GM23338 (cell line): ENCODE results near the gene NOL9. TPM values are rescaled to one million over a fixed set of nuclear protein-coding genes. Genes with fewer than 3 reads are reported as not detected.

Experiments used
- ATAC-seq: fragments of 200-7000 bp; cut with Tn5 transposase; 3 replicates; pipeline ENCODE4 v1.9.1; 2020
- DNase-seq: peaks from one replicate; pipeline ENCODE4 v3.0.0-alpha.2; 2015; ENCODE audit warnings: low spot score
- H2AFZ ChIP-seq: fragments of 200-600 bp; sonication (generic); 2 replicates; pipeline ENCODE4 v1.8.0; 2016; ENCODE audit warnings: antibody characterized with exemption, mild to moderate bottlenecking, moderate library complexity
- H3F3A ChIP-seq: fragments of 200-600 bp; sonication (generic); replicated peaks from 2 replicates; pipeline ENCODE4 v1.8.0; 2017; ENCODE audit warnings: antibody characterized with exemption, mixed run types, low read depth
- H3K27ac ChIP-seq: fragments of 200-600 bp; sonication (generic); 2 replicates; pipeline ENCODE4 v1.6.1; 2016; ENCODE audit warnings: low read depth
- H3K27me3 ChIP-seq: fragments of 200-600 bp; sonication (generic); 2 replicates; pipeline ENCODE4 v1.8.0; 2016; ENCODE audit warnings: mild to moderate bottlenecking, mixed run types, moderate library complexity; ENCODE audit not compliant: insufficient read depth
- H3K36me3 ChIP-seq: fragments of 200-600 bp; sonication (generic); 2 replicates; pipeline ENCODE4 v1.8.0; 2016; ENCODE audit warnings: mild to moderate bottlenecking; ENCODE audit not compliant: insufficient read depth
- H3K4me1 ChIP-seq: fragments of 200-600 bp; sonication (generic); 2 replicates; pipeline ENCODE4 v1.8.0; 2016; ENCODE audit warnings: mild to moderate bottlenecking, moderate library complexity; ENCODE audit not compliant: insufficient read depth
- H3K4me2 ChIP-seq: fragments of 200-600 bp; sonication (generic); 2 replicates; pipeline ENCODE4 v1.7.1; 2017; ENCODE audit warnings: mixed run types
- H3K4me3 ChIP-seq: fragments of 200-600 bp; sonication (generic); 2 replicates; pipeline ENCODE4 v1.6.1; 2016; ENCODE audit warnings: mixed run types
- H3K79me2 ChIP-seq: fragments of 200-600 bp; sonication (generic); replicated peaks from 2 replicates; pipeline ENCODE4 v1.8.0; 2017; ENCODE audit warnings: mild to moderate bottlenecking; ENCODE audit not compliant: insufficient read depth
- H3K9me2 ChIP-seq: fragments of 200-600 bp; sonication (generic); 2 replicates; pipeline ENCODE4 v1.8.0; 2017; ENCODE audit not compliant: insufficient read depth
- H4K20me1 ChIP-seq: fragments of 200-600 bp; sonication (generic); replicated peaks from 2 replicates; pipeline ENCODE4 v1.8.0; 2017; ENCODE audit warnings: mild to moderate bottlenecking; ENCODE audit not compliant: insufficient read depth
- H3K27ac Mint-ChIP-seq: 2 replicates; pipeline ENCODE4 v1.8.0; 2020; ENCODE audit warnings: inconsistent platforms, mild to moderate bottlenecking, moderate library complexity, mixed read lengths
- H3K27me3 Mint-ChIP-seq: 3 replicates; pipeline ENCODE4 v1.8.0; 2022; ENCODE audit warnings: low read depth, mild to moderate bottlenecking, moderate library complexity, mixed read lengths, inconsistent platforms; ENCODE audit not compliant: insufficient read depth, poor library complexity
- H3K36me3 Mint-ChIP-seq: 3 replicates; pipeline ENCODE4 v1.8.0; 2021; ENCODE audit warnings: low read depth, mild to moderate bottlenecking, inconsistent platforms, moderate library complexity, mixed read lengths
- H3K4me1 Mint-ChIP-seq: 3 replicates; pipeline ENCODE4 v1.8.0; 2020; ENCODE audit warnings: mild to moderate bottlenecking, inconsistent platforms, mixed read lengths
- H3K4me3 Mint-ChIP-seq: 3 replicates; pipeline ENCODE4 v1.8.0; 2021; ENCODE audit warnings: moderate library complexity, mild to moderate bottlenecking, inconsistent platforms, mixed read lengths
- H3K9me3 Mint-ChIP-seq: 3 replicates; pipeline ENCODE4 v1.8.0; 2020; ENCODE audit warnings: moderate library complexity, mild to moderate bottlenecking, inconsistent platforms, mixed read lengths
- CREB1 ChIP-seq: fragments of 250-450 bp; sonication (Bioruptor Pico); IDR thresholded peaks from 2 replicates; pipeline ENCODE4 v1.5.0; 2020; ENCODE audit warnings: low read depth, mild to moderate bottlenecking, moderate library complexity
- CTCF ChIP-seq, 2 experiments: fragments of 200-600 bp in 1 of 2; sonication (generic) in 1 of 2; conservative IDR thresholded peaks; 2 replicates each; pipeline versions ENCODE4 v1.5.1 to v1.6.1; 2016 to 2017; ENCODE audit warnings: antibody characterized with exemption in 2 of 2, low read depth in 2 of 2, mild to moderate bottlenecking in 2 of 2, moderate library complexity in 1 of 2
- ETS1 ChIP-seq: IDR thresholded peaks from 2 replicates; pipeline ENCODE4 v1.6.1; 2016; ENCODE audit warnings: antibody characterized with exemption
- EZH2phosphoT487 ChIP-seq: fragments of 200-600 bp; sonication (generic); IDR thresholded peaks from one replicate; pipeline ENCODE4 v1.8.1; 2018; ENCODE audit warnings: antibody characterized with exemption; ENCODE audit not compliant: unreplicated experiment
- POLR2AphosphoS5 ChIP-seq: IDR thresholded peaks from 2 replicates; pipeline ENCODE4 v1.6.1; 2016; ENCODE audit warnings: antibody characterized with exemption, low read depth
- REST ChIP-seq: IDR thresholded peaks from one replicate; pipeline ENCODE4 v1.6.1; 2018; ENCODE audit warnings: antibody characterized with exemption; ENCODE audit not compliant: unreplicated experiment
- ZNF114 ChIP-seq: fragments of 250-450 bp; sonication (Bioruptor Pico); IDR thresholded peaks from 2 replicates; pipeline ENCODE4 v1.5.0; 2020; ENCODE audit warnings: mild to moderate bottlenecking, moderate library complexity
- polyA plus RNA-seq: library from polyadenylated mRNA; unstranded; fragments of >200 nt; fragmentation: Nextera tagmentation; extraction: Ambion mirVana; gene quantifications from 2 replicates; pipeline ENCODE4 v1.2.1, GENCODE V29; 2016
- total RNA-seq: library from RNA; depleted of rRNA; stranded (reverse); fragments of >200 nt; shearing (Covaris generic); gene quantifications from 2 replicates; pipeline ENCODE4 v1.2.3, GENCODE V29; 2014

Gene NOL9
- total and polyA plus RNA-seq, 2 experiments from 2014 or later: 13.2 to 48.5 TPM

GRCh38 chr1:6509919-6510291 is 44.4 kb downstream of the NOL9 start (continued):
- TF ChIP-seq REST (no peak), CREB1 (no peak), EZH2phosphoT487 (no peak), POLR2AphosphoS5 (no peak), ETS1 (no peak)

GRCh38 chr1:6509220-6509918 is 44.9 kb downstream of the NOL9 start:
- H3K4me3 ChIP-seq: no peak overlapping the region
- Mint-ChIP-seq H3K4me1 (0 out of 3 replicates have a peak, but pooled peaks cover 5% of the 10 kb centered on the region), H3K27me3 (peaks cover 8% of the 10 kb centered on the region), H3K4me3 (no peak overlapping the region), H3K9me3 (no peaks in the 10 kb centered on the region), H3K36me3 (no peaks in the 10 kb centered on the region), H3K27ac (no peak overlapping the region)
- no peaks in the 10 kb centered on the region for H3K4me1 ChIP-seq
- TF ChIP-seq ZNF114 (no peak), CTCF (conservative IDR thresholded peaks at IDR 0.05; ENCODE audit: low read depth in 2 of 2) (no peak)
- no peaks in the 10 kb centered on the region for H3K79me2 ChIP-seq
- H3K9me2 ChIP-seq: no peaks in the 10 kb centered on the region
- H3K27ac ChIP-seq: no peak overlapping the region
- no peaks in the 10 kb centered on the region for H3K27me3 ChIP-seq
- H3F3A ChIP-seq: no peaks in the 10 kb centered on the region
- H3K36me3 ChIP-seq: no peaks in the 10 kb centered on the region
- no peaks in the 10 kb centered on the region for H4K20me1 ChIP-seq
- no peak overlapping the region for H2AFZ ChIP-seq
- no peak overlapping the region for H3K4me2 ChIP-seq
- no peak for ATAC-seq
- no peak for DNase-seq
